Upper lobe of right lung (tissue), 1 donor: ENCODE results near the gene FCN3. TPM values are rescaled to one million over a fixed set of nuclear protein-coding genes. Genes with fewer than 3 reads are reported as not detected.
A peak's percentile ranks its signal among the peaks of the same experiment; 100 is the strongest.

Source experiments
- ATAC-seq: fragments of 200-7000 bp; cut with Tn5 transposase; one replicate; pipeline ENCODE4 v1.9.1; 2020; ENCODE audit warnings: mild to moderate bottlenecking, moderate library complexity
- DNase-seq: peaks from one replicate; pipeline ENCODE4 v3.0.0-alpha.2; 2020
- H3K27ac ChIP-seq: fragments of 200-600 bp; one replicate; pipeline ENCODE4 v1.8.0; 2022
- H3K27me3 ChIP-seq: fragments of 200-600 bp; one replicate; pipeline ENCODE4 v1.8.0; 2022; ENCODE audit warnings: mild to moderate bottlenecking
- H3K36me3 ChIP-seq: fragments of 200-600 bp; one replicate; pipeline ENCODE4 v1.8.0; 2022
- H3K4me1 ChIP-seq: fragments of 200-600 bp; one replicate; pipeline ENCODE4 v1.8.0; 2022
- H3K4me3 ChIP-seq: fragments of 200-600 bp; one replicate; pipeline ENCODE4 v1.8.0; 2022; ENCODE audit warnings: mild to moderate bottlenecking
- H3K9me3 ChIP-seq: fragments of 200-600 bp; one replicate; pipeline ENCODE4 v1.8.0; 2022
- CTCF ChIP-seq: fragments of 200-600 bp; IDR thresholded peaks from one replicate; pipeline ENCODE4 v1.8.0; 2022; ENCODE audit warnings: antibody characterized with exemption
- intact Hi-C: fragments of 100-400 bp; cut with DNase I; formaldehyde crosslinking; loops from one replicate; pipeline ENCODE4 v1.11.0; 2022
- total RNA-seq: library from RNA; stranded (reverse); fragmentation: NEBNext Ultra II Directional; extraction: Animal tissue kit (Norgen Biotek cat#: 25700); gene quantifications from one replicate; pipeline ENCODE4 v1.2.1, GENCODE V29; 2021
- donor health status: DM: no; HTN: yes; CAD: no; lungs with severe emphysema.

The FCN3 gene
- total RNA-seq, 1 donor from 2014 or later, result 826 TPM

- ATAC-seq, result no peak
- DNase-seq, result no peak
- H3K36me3 ChIP-seq, result peaks cover 73% of the 10 kb centered on the region
- H3K4me1 ChIP-seq, result peaks cover 6% of the 10 kb centered on the region
- no peak overlapping the region for H3K4me3 ChIP-seq
- H3K27me3 ChIP-seq, result no peaks in the 10 kb centered on the region
- no peak overlapping the region for H3K27ac ChIP-seq
- TF ChIP-seq CTCF, result no peak
- H3K9me3 ChIP-seq, result no peaks in the 10 kb centered on the region
- intact Hi-C loops, result no loop called here
Observed at GRCh38 chr1:27355683-27356082, 18.9 kb downstream of the FCN3 start.

- DNase-seq, result no peak
- H3K9me3 ChIP-seq, result no peaks in the 10 kb centered on the region
- H3K27me3 ChIP-seq, result no peaks in the 10 kb centered on the region
- H3K36me3 ChIP-seq, result peaks cover 53% of the 10 kb centered on the region
- no peak for TF ChIP-seq CTCF
- ATAC-seq, result no peak
- peaks cover 13% of the 10 kb centered on the region for H3K4me1 ChIP-seq
- intact Hi-C loops, result no loop called here
- H3K4me3 ChIP-seq, result no peak overlapping the region
- no peak overlapping the region for H3K27ac ChIP-seq
Observed at GRCh38 chr1:27353629-27354028, 21.0 kb downstream of the FCN3 start.

GRCh38 chr1:27353166-27353565, 21.5 kb downstream of the FCN3 start:
- ATAC-seq, result no peak
- DNase-seq, result no peak

GRCh38 chr1:27351541-27352107, 23.0 kb downstream of the FCN3 start:
- intact Hi-C loops, result no loop called here
- DNase-seq, result no peak
- Histone ChIP-seq H3K9me3 (no peaks in the 10 kb centered on the region), H3K4me3 (no peak overlapping the region), H3K27ac (no peak overlapping the region), H3K4me1 (peaks cover 13% of the 10 kb centered on the region), H3K36me3 (peaks cover 34% of the 10 kb centered on the region), H3K27me3 (no peaks in the 10 kb centered on the region)
- ATAC-seq, result no peak
- TF ChIP-seq CTCF, result no peak

More at GRCh38 chr1:27353166-27353565, 21.5 kb downstream of the FCN3 start:
- peaks cover 48% of the 10 kb centered on the region for H3K36me3 ChIP-seq
- peaks cover 13% of the 10 kb centered on the region for H3K4me1 ChIP-seq
- no peak overlapping the region for H3K27ac ChIP-seq
- no peaks in the 10 kb centered on the region for H3K27me3 ChIP-seq
- H3K9me3 ChIP-seq, result no peaks in the 10 kb centered on the region
- intact Hi-C loops, result no loop called here
- TF ChIP-seq CTCF, result no peak
- no peak overlapping the region for H3K4me3 ChIP-seq

- Histone ChIP-seq H3K9me3 (no peaks in the 10 kb centered on the region), H3K4me3 (no peak overlapping the region), H3K4me1 (peaks cover 13% of the 10 kb centered on the region), H3K27me3 (no peaks in the 10 kb centered on the region), H3K36me3 (peaks cover 27% of the 10 kb centered on the region), H3K27ac (no peak overlapping the region)
- ATAC-seq (peak; percentile 21), DNase-seq (peak; percentile 79)
- TF ChIP-seq CTCF, result no peak
- intact Hi-C loops, result no loop called here
Observed at GRCh38 chr1:27350663-27351540, 23.7 kb downstream of the FCN3 start.
